Neural progenitor cell (in vitro differentiated cells): ENCODE data around the gene HADH. TPM values are rescaled to one million over a fixed set of nuclear protein-coding genes. Genes with fewer than 3 reads are reported as not detected.

Experiments
- DNase-seq: peaks from one replicate; pipeline ENCODE4 v3.0.0-alpha.2; 2016; ENCODE audit warnings: low spot score
- H2AFZ ChIP-seq: fragments of 200-600 bp; sonication (generic); replicated peaks from 2 replicates; pipeline ENCODE4 v1.6.1; 2016; ENCODE audit warnings: antibody characterized with exemption
- H3F3A ChIP-seq: fragments of 200-600 bp; sonication (generic); 2 replicates; pipeline ENCODE4 v1.6.1; 2016; ENCODE audit warnings: antibody characterized with exemption, low read depth
- H3K27ac ChIP-seq: fragments of 200-600 bp; sonication (generic); 2 replicates; pipeline ENCODE4 v1.5.1; 2016; ENCODE audit warnings: mild to moderate bottlenecking
- H3K27me3 ChIP-seq: fragments of 200-600 bp; sonication (generic); 2 replicates; pipeline ENCODE4 v1.6.1; 2016; ENCODE audit warnings: mild to moderate bottlenecking, moderate library complexity
- H3K36me3 ChIP-seq: fragments of 200-600 bp; sonication (generic); 2 replicates; pipeline ENCODE4 v1.5.1; 2016
- H3K4me1 ChIP-seq: fragments of 200-600 bp; sonication (generic); 2 replicates; pipeline ENCODE4 v1.6.1; 2016; ENCODE audit warnings: mixed run types
- H3K4me2 ChIP-seq: fragments of 200-600 bp; sonication (generic); 2 replicates; pipeline ENCODE4 v1.6.1; 2016
- H3K4me3 ChIP-seq: fragments of 200-600 bp; sonication (generic); 2 replicates; pipeline ENCODE4 v1.5.1; 2016
- H3K79me2 ChIP-seq: fragments of 200-600 bp; sonication (generic); 2 replicates; pipeline ENCODE4 v1.6.1; 2016; ENCODE audit warnings: low read depth
- H3K9ac ChIP-seq: fragments of 200-600 bp; sonication (generic); 2 replicates; pipeline ENCODE4 v1.6.1; 2016
- H3K9me3 ChIP-seq: fragments of 200-600 bp; sonication (generic); 2 replicates; pipeline ENCODE4 v1.5.1; 2016; ENCODE audit warnings: low read depth
- H4K20me1 ChIP-seq: fragments of 200-600 bp; sonication (generic); 2 replicates; pipeline ENCODE4 v1.6.1; 2016; ENCODE audit warnings: low read depth
- H3K27ac Mint-ChIP-seq: 3 replicates; pipeline ENCODE4 v1.8.0; 2021; ENCODE audit warnings: mixed read lengths
- H3K27me3 Mint-ChIP-seq: 2 replicates; pipeline ENCODE4 v1.8.0; 2022; ENCODE audit warnings: low read depth, mild to moderate bottlenecking, inconsistent platforms, moderate library complexity, mixed read lengths; ENCODE audit not compliant: insufficient read depth
- H3K36me3 Mint-ChIP-seq: 3 replicates; pipeline ENCODE4 v1.8.0; 2021; ENCODE audit warnings: mixed read lengths
- H3K4me1 Mint-ChIP-seq: 3 replicates; pipeline ENCODE4 v1.8.0; 2021; ENCODE audit warnings: mixed read lengths
- H3K4me3 Mint-ChIP-seq: 3 replicates; pipeline ENCODE4 v1.8.0; 2021; ENCODE audit warnings: mild to moderate bottlenecking, moderate library complexity, mixed read lengths
- H3K9me3 Mint-ChIP-seq: 3 replicates; pipeline ENCODE4 v1.8.0; 2020; ENCODE audit warnings: mixed read lengths
- CTCF ChIP-seq: fragments of 200-600 bp; sonication (generic); IDR thresholded peaks from 2 replicates; pipeline ENCODE4 v1.5.1; 2017; ENCODE audit warnings: antibody characterized with exemption, mild to moderate bottlenecking
- EZH2 ChIP-seq: fragments of 200-600 bp; sonication (generic); IDR thresholded peaks from 2 replicates; pipeline ENCODE4 v1.6.1; 2017; ENCODE audit warnings: antibody characterized with exemption, mild to moderate bottlenecking, moderate library complexity
- EZH2phosphoT487 ChIP-seq: fragments of 200-600 bp; sonication (generic); IDR thresholded peaks from 2 replicates; pipeline ENCODE4 v1.6.1; 2017; ENCODE audit warnings: antibody characterized with exemption
- total RNA-seq: library from RNA; depleted of rRNA; stranded (reverse); fragments of >200 nt; gene quantifications from 2 replicates; pipeline ENCODE4 v1.2.3, GENCODE V29; 2015; ENCODE audit warnings: low replicate concordance

HADH gene
- total RNA-seq, 1 donor from 2014 or later = 49.9 TPM

DNA sequence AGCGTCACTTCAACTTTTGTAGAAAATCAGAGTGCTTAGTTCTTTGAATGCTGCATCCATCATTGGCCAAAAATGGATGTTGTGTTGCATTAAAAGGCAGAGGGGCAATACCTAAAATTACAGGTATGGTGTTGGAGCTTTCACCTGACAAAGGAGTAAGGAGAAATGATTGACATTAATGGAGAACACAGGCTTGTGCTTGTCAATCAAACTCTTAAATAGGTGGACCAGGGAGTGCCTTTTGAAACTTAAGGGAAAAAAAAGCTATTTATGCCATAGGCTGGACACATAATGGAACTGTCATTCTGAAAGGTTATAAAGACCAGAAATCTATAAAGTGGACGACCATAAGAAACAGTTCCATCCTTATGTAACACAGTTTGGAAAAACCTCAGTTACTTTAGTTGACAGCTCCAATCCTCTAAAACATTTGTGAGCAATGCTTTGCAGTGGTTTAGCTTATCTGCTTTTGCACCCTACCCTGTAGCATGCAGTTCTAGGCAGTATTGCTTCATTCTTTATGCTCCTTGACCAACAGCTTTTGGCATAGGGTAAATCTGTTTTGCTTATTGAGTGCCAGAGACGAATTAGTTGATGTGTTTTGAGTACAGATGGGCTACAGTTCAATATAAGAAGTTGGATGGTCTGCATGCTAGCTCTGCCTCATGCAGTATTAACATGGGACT, 2.4 kb downstream of the HADH start:
- TF ChIP-seq CTCF (no peak), EZH2phosphoT487 (no peak)
- Histone ChIP-seq H3K36me3 (no peaks in the 10 kb centered on the region), H3K4me3 (no peak overlapping the region), H3K9ac (no peak overlapping the region), H3F3A (peaks cover 8% of the 10 kb centered on the region), H3K27me3 (peaks cover 12% of the 10 kb centered on the region), H3K4me2 (peak overlapping the region; percentile 87), H3K79me2 (peaks cover 59% of the 10 kb centered on the region), H3K4me1 (peaks cover 17% of the 10 kb centered on the region), H4K20me1 (peaks cover 22% of the 10 kb centered on the region), H3K27ac (no peak overlapping the region), H2AFZ (no peak overlapping the region), H3K9me3 (no peaks in the 10 kb centered on the region)
- peaks cover 30% of the 10 kb centered on the region for H3K4me1 Mint-ChIP-seq
- peak overlapping the region; percentile 90 for H3K4me3 Mint-ChIP-seq
- H3K27me3 Mint-ChIP-seq = no peaks in the 10 kb centered on the region
- no peak overlapping the region for H3K27ac Mint-ChIP-seq
- peaks cover 13% of the 10 kb centered on the region for H3K36me3 Mint-ChIP-seq
- H3K9me3 Mint-ChIP-seq = no peaks in the 10 kb centered on the region
- DNase-seq = no peak

GRCh38 chr4:107993969-107994368, 4.3 kb downstream of the HADH start:
- Histone ChIP-seq H3F3A (peaks cover 8% of the 10 kb centered on the region), H3K4me1 (peaks cover 17% of the 10 kb centered on the region), H3K27me3 (peaks cover 3% of the 10 kb centered on the region), H3K4me3 (no peak overlapping the region), H3K9ac (no peak overlapping the region), H3K27ac (no peak overlapping the region), H3K4me2 (no peak overlapping the region), H4K20me1 (peaks cover 22% of the 10 kb centered on the region), H3K36me3 (no peaks in the 10 kb centered on the region), H2AFZ (no peak overlapping the region), H3K9me3 (no peaks in the 10 kb centered on the region), H3K79me2 (peaks cover 59% of the 10 kb centered on the region)
- TF ChIP-seq EZH2phosphoT487 (no peak), EZH2 (no peak), CTCF (no peak)
- Mint-ChIP-seq H3K36me3 (peaks cover 28% of the 10 kb centered on the region), H3K27me3 (no peaks in the 10 kb centered on the region), H3K4me1 (peaks cover 30% of the 10 kb centered on the region), H3K4me3 (no peak overlapping the region), H3K9me3 (no peaks in the 10 kb centered on the region), H3K27ac (no peak overlapping the region)
- DNase-seq = no peak

DNA sequence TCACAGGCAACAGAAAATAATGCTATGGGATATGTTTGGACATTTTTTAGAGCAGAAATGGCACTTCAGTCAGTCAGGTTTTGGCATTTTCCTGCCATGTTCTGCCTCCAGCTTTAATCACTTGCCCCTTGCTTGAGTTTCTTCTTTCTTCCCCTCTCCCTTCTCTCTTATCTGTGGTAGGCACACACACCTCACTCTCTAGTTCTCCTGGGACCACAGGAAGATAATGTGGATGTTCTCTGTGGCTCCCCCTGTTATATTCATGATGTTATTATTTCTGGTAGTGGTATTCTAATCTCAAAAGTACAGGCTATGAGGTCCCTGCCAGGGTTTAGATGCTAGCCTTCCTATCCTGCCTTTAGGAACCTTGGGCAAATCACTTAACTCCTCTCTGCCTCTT, 5.2 kb downstream of the HADH start:
- Histone ChIP-seq H3K27me3 (no peaks in the 10 kb centered on the region), H3K36me3 (no peaks in the 10 kb centered on the region), H3K79me2 (peaks cover 58% of the 10 kb centered on the region), H3K27ac (no peak overlapping the region), H3K9ac (no peak overlapping the region), H3F3A (peaks cover 8% of the 10 kb centered on the region), H2AFZ (no peak overlapping the region), H4K20me1 (peaks cover 22% of the 10 kb centered on the region), H3K4me3 (no peak overlapping the region), H3K4me2 (no peak overlapping the region), H3K9me3 (no peaks in the 10 kb centered on the region), H3K4me1 (peaks cover 13% of the 10 kb centered on the region)
- TF ChIP-seq CTCF (no peak), EZH2phosphoT487 (no peak), EZH2 (no peak)
- Mint-ChIP-seq H3K36me3 (peaks cover 37% of the 10 kb centered on the region), H3K27ac (no peak overlapping the region), H3K4me1 (peaks cover 26% of the 10 kb centered on the region), H3K9me3 (no peaks in the 10 kb centered on the region), H3K4me3 (no peak overlapping the region), H3K27me3 (no peaks in the 10 kb centered on the region)
- no peak for DNase-seq
